HEK293 (cell line): ENCODE data around the gene RPS19BP1.

Experiments
- CTCF ChIA-PET: fragments of 350-600 bp; formaldehyde crosslinking; extraction: SDS; loops from one replicate; lab custom pipeline; 2021; ENCODE audit warnings: antibody characterized with exemption; lab: Yijun Ruan, JAX
- POLR2A ChIA-PET: fragments of 300-600 bp; formaldehyde crosslinking; extraction: SDS; loops from one replicate; lab custom pipeline; 2020; ENCODE audit warnings: antibody characterized with exemption, inconsistent platforms; lab: Yijun Ruan, JAX
- H3K27ac ChIP-seq: fragments of 200-500 bp; sonication (Bioruptor generic); 2 replicates; pipeline ENCODE4 v1.5.1; 2014; ENCODE audit warnings: low read depth, low read length, control low read depth, inconsistent platforms; ENCODE audit errors: extremely low read depth
- H3K36me3 ChIP-seq, 2 experiments: fragments of 200-500 bp in 1 of 2; sonication (Bioruptor generic) in 1 of 2; 1 replicate in 1 of 2; 2 replicates in 1 of 2; pipeline ENCODE4 v1.5.1; 2014 to 2017; ENCODE audit warnings: inconsistent platforms in 2 of 2, low read length in 2 of 2; ENCODE audit not compliant: control insufficient read depth in 2 of 2, insufficient read depth in 1 of 2
- H3K4me1 ChIP-seq: fragments of 200-500 bp; sonication (Bioruptor generic); 2 replicates; pipeline ENCODE4 v1.5.1; 2014; ENCODE audit warnings: mild to moderate bottlenecking, low read length, inconsistent platforms; ENCODE audit not compliant: control insufficient read depth, insufficient read depth
- H3K4me3 ChIP-seq: 2 replicates; pipeline ENCODE4 v1.5.1; 2011; ENCODE audit warnings: low read depth, mild to moderate bottlenecking, control low read depth, low read length, moderate library complexity
- H3K9me3 ChIP-seq: fragments of 200-500 bp; sonication (Bioruptor generic); 2 replicates; pipeline ENCODE4 v1.5.1; 2014; ENCODE audit warnings: low read depth, low read length, inconsistent platforms; ENCODE audit not compliant: control insufficient read depth, insufficient read depth
- BCL11B ChIP-seq: fragments of 450-650 bp; formaldehyde crosslinking; IDR thresholded peaks from 2 replicates; pipeline ENCODE4 v1.5.1; 2016; ENCODE audit warnings: low read depth, missing biosample characterization, missing genetic modification characterization
- HIC1 ChIP-seq: fragments of 450-650 bp; formaldehyde crosslinking; IDR thresholded peaks from 2 replicates; pipeline ENCODE4 v1.5.1; 2016; ENCODE audit warnings: missing biosample characterization, missing genetic modification characterization
- IKZF3 ChIP-seq: fragments of 450-650 bp; IDR thresholded peaks from 2 replicates; pipeline ENCODE4 v1.5.0; 2018; ENCODE audit warnings: missing biosample characterization, mild to moderate bottlenecking, missing genetic modification characterization, moderate library complexity
- OSR2 ChIP-seq: fragments of 450-650 bp; formaldehyde crosslinking; IDR thresholded peaks from 2 replicates; pipeline ENCODE4 v1.5.1; 2016; ENCODE audit warnings: missing biosample characterization, missing genetic modification characterization
- REPIN1 ChIP-seq: fragments of 450-650 bp; formaldehyde crosslinking; IDR thresholded peaks from 2 replicates; pipeline ENCODE4 v1.5.1; 2017; ENCODE audit warnings: missing biosample characterization, missing genetic modification characterization, low read depth
- SCRT1 ChIP-seq: fragments of 450-650 bp; formaldehyde crosslinking; IDR thresholded peaks from 2 replicates; pipeline ENCODE4 v1.5.1; 2016; ENCODE audit warnings: missing biosample characterization, missing genetic modification characterization, borderline replicate concordance
- SP3 ChIP-seq: fragments of 450-650 bp; formaldehyde crosslinking; IDR thresholded peaks from 2 replicates; pipeline ENCODE4 v1.5.1; 2016; ENCODE audit warnings: missing biosample characterization, missing genetic modification characterization
- ZBTB6 ChIP-seq: fragments of 450-650 bp; formaldehyde crosslinking; IDR thresholded peaks from 2 replicates; pipeline ENCODE4 v1.5.1; 2017; ENCODE audit warnings: missing biosample characterization, missing genetic modification characterization
- ZFP3 ChIP-seq: fragments of 450-650 bp; formaldehyde crosslinking; IDR thresholded peaks from 2 replicates; pipeline ENCODE4 v1.5.1; 2016; ENCODE audit warnings: low read depth, missing biosample characterization, missing genetic modification characterization
- ZNF133 ChIP-seq: fragments of 450-650 bp; formaldehyde crosslinking; IDR thresholded peaks from 2 replicates; pipeline ENCODE4 v1.5.1; 2016; ENCODE audit warnings: missing biosample characterization, missing genetic modification characterization
- ZNF146 ChIP-seq: fragments of 450-650 bp; formaldehyde crosslinking; IDR thresholded peaks from 2 replicates; pipeline ENCODE4 v1.5.1; 2016; ENCODE audit warnings: missing biosample characterization, missing genetic modification characterization
- ZNF221 ChIP-seq: fragments of 450-650 bp; formaldehyde crosslinking; IDR thresholded peaks from 2 replicates; pipeline ENCODE4 v1.5.1; 2017; ENCODE audit warnings: missing biosample characterization, missing genetic modification characterization, borderline replicate concordance
- ZNF239 ChIP-seq: fragments of 450-650 bp; formaldehyde crosslinking; IDR thresholded peaks from 2 replicates; pipeline ENCODE4 v1.5.1; 2016; ENCODE audit warnings: missing biosample characterization, missing genetic modification characterization
- ZNF335 ChIP-seq: fragments of 450-650 bp; formaldehyde crosslinking; conservative IDR thresholded peaks from 2 replicates; pipeline ENCODE4 v1.5.1; 2016; ENCODE audit warnings: missing biosample characterization, missing genetic modification characterization
- ZNF433 ChIP-seq: fragments of 450-650 bp; formaldehyde crosslinking; IDR thresholded peaks from 2 replicates; pipeline ENCODE4 v1.5.1; 2016; ENCODE audit warnings: missing biosample characterization, missing genetic modification characterization, low read depth
- ZNF48 ChIP-seq: fragments of 450-650 bp; formaldehyde crosslinking; IDR thresholded peaks from 2 replicates; pipeline ENCODE4 v1.5.1; 2016; ENCODE audit warnings: missing biosample characterization, missing genetic modification characterization
- ZNF510 ChIP-seq: fragments of 450-650 bp; formaldehyde crosslinking; IDR thresholded peaks from 2 replicates; pipeline ENCODE4 v1.5.1; 2018; ENCODE audit warnings: mild to moderate bottlenecking, missing genetic modification characterization, missing biosample characterization; ENCODE audit not compliant: insufficient replicate concordance
- ZNF549 ChIP-seq: fragments of 450-650 bp; IDR thresholded peaks from 2 replicates; pipeline ENCODE4 v1.5.1; 2018; ENCODE audit warnings: missing biosample characterization, missing genetic modification characterization, mild to moderate bottlenecking, inconsistent platforms, moderate library complexity
- ZNF585B ChIP-seq: fragments of 450-650 bp; formaldehyde crosslinking; IDR thresholded peaks from 2 replicates; pipeline ENCODE4 v1.5.1; 2016; ENCODE audit warnings: missing biosample characterization, missing genetic modification characterization
- ZNF624 ChIP-seq: fragments of 450-650 bp; formaldehyde crosslinking; IDR thresholded peaks from 2 replicates; pipeline ENCODE4 v1.5.1; 2017; ENCODE audit warnings: missing biosample characterization, missing genetic modification characterization
- ZNF660 ChIP-seq: fragments of 450-650 bp; IDR thresholded peaks from 2 replicates; pipeline ENCODE4 v1.5.1; 2018; ENCODE audit warnings: missing biosample characterization, mild to moderate bottlenecking, missing genetic modification characterization
- ZNF670 ChIP-seq: fragments of 450-650 bp; formaldehyde crosslinking; IDR thresholded peaks from 2 replicates; pipeline ENCODE4 v1.5.1; 2016; ENCODE audit warnings: missing biosample characterization, missing genetic modification characterization, low read depth
- ZNF776 ChIP-seq: fragments of 450-650 bp; formaldehyde crosslinking; IDR thresholded peaks from 2 replicates; pipeline ENCODE4 v1.5.0; 2017; ENCODE audit warnings: missing biosample characterization, missing genetic modification characterization, borderline replicate concordance
- ZNF830 ChIP-seq: fragments of 450-650 bp; IDR thresholded peaks from 2 replicates; pipeline ENCODE4 v1.5.0; 2018; ENCODE audit warnings: missing biosample characterization, missing genetic modification characterization, low read depth, mild to moderate bottlenecking, moderate library complexity
- ZNF837 ChIP-seq: fragments of 450-650 bp; formaldehyde crosslinking; IDR thresholded peaks from 2 replicates; pipeline ENCODE4 v1.5.1; 2016; ENCODE audit warnings: missing biosample characterization, missing genetic modification characterization
- ZSCAN30 ChIP-seq: fragments of 450-650 bp; IDR thresholded peaks from 2 replicates; pipeline ENCODE4 v1.5.1; 2018; ENCODE audit warnings: missing biosample characterization, mild to moderate bottlenecking, missing genetic modification characterization, moderate library complexity
- ZXDB ChIP-seq: fragments of 450-650 bp; formaldehyde crosslinking; IDR thresholded peaks from 2 replicates; pipeline ENCODE4 v1.5.1; 2016; ENCODE audit warnings: missing biosample characterization, missing genetic modification characterization
- TF ChIP-seq, protein P1 (sequence below): fragments of 450-650 bp; formaldehyde crosslinking; IDR thresholded peaks from 2 replicates; pipeline ENCODE4 v1.5.1; 2016; ENCODE audit warnings: missing biosample characterization, missing genetic modification characterization, borderline replicate concordance
- TF ChIP-seq, protein P2 (sequence below): fragments of 450-650 bp; formaldehyde crosslinking; IDR thresholded peaks from 2 replicates; pipeline ENCODE4 v1.5.1; 2016; ENCODE audit warnings: missing biosample characterization, missing genetic modification characterization
- TF ChIP-seq, protein P3 (sequence below): fragments of 450-650 bp; formaldehyde crosslinking; IDR thresholded peaks from 2 replicates; pipeline ENCODE4 v1.5.1; 2017; ENCODE audit warnings: missing biosample characterization, missing genetic modification characterization

The RPS19BP1 gene

DNA sequence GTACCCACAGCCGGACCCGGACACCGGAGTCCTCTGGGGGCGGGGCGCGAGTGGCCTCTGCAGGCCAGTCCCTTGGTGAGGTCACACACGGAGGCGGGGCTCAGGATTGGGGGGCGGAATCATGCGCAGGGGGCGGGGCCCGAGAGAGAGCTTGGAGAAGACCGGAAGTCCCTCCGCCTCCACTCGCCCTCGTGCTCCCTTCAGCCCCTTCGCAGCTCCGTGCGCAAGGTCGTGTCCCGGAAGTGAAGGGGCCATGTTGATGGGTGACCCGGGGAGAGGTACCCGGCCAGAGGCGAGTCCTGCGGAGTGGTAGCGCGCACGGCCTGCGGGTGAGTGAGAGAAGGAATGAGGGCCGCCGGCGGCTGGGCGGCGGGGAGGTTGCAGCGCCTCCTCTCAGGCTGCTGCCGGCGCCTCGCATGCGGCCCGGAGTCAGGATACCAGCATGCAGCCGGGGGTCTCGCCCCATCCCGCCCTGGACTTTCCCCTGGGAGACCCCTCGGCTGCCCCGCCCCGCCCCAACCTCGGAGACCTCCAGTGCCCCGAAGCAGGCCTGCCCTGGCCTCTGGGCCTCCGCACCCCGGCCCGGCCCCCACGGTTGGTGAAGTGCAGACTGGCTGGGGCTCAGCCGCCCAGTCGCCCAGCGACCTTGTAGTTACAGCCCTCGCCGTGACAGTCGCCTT lies 30.3 kb downstream of the RPS19BP1 start, which contains the start of gene MIEF1 (continued):
- TF ChIP-seq ZSCAN30 (tag by site-specific recombination) (no peak), ZNF146 (tag by site-specific recombination) (no peak), ZNF660 (tag by site-specific recombination) (no peak), ZNF837 (tag by site-specific recombination) (no peak), ZXDB (tag by site-specific recombination) (peak; percentile 100), ZNF624 (tag by site-specific recombination) (no peak), IKZF3 (tag by site-specific recombination) (no peak), ZNF830 (tag by site-specific recombination) (no peak), BCL11B (tag by site-specific recombination) (no peak; the same call in 1 of the 2 replicates), ZNF335 (tag by site-specific recombination) (peak; percentile 35), ZNF221 (no peak), OSR2 (tag by site-specific recombination) (no peak), ZNF433 (no peak), SCRT1 (no peak), ZNF549 (tag by site-specific recombination) (no peak), ZNF133 (tag by site-specific recombination) (no peak), ZNF510 (no peak), ZNF585B (tag by site-specific recombination) (no peak)
- TF ChIP-seq, protein P1, sequence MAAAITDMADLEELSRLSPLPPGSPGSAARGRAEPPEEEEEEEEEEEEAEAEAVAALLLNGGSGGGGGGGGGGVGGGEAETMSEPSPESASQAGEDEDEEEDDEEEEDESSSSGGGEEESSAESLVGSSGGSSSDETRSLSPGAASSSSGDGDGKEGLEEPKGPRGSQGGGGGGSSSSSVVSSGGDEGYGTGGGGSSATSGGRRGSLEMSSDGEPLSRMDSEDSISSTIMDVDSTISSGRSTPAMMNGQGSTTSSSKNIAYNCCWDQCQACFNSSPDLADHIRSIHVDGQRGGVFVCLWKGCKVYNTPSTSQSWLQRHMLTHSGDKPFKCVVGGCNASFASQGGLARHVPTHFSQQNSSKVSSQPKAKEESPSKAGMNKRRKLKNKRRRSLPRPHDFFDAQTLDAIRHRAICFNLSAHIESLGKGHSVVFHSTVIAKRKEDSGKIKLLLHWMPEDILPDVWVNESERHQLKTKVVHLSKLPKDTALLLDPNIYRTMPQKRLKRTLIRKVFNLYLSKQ (tag by site-specific recombination): no peak

DNA sequence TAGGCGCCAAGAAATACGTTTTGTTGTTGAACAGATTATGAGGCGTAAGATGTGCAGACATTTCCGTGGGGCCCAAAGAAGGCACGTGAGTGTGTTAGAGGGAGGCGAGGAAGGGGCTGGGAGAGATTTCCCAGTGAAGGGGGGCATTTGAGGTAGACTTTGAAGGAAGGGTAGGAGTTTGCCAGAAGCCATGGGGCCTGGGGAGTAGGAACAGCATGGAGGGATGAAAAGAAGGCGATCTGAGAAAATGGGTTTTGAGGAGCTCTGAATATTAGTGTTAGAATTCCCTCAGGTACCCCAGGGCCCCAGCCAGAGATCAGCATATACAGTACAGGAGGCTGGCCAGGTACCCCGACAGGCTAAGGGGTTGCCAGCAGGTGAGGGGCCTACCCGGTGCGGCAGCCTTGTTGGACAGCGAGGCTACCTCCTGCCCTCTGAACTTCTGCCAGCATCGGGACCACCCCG lies 30.9 kb downstream of the RPS19BP1 start:
- POLR2A ChIA-PET: interaction anchor here (0.5 to 5.8 kb wide), 22 partner anchors 8 to 543 kb away, joined by 3 to 117 read pairs (median 4); partner anchors contain the start of genes ATF4 and RPL3
- CTCF ChIA-PET: interaction anchor here (0.6 to 4.4 kb wide), 10 partner anchors 8 to 499 kb away, joined by 3 to 31 read pairs (median 4); partner anchors contain the start of gene ATF4
- peaks cover 25 to 33% of the 10 kb centered on the region in 2 experiments for H3K36me3 ChIP-seq
- H3K4me3 ChIP-seq: peak overlapping the region; percentile 92
- no peaks in the 10 kb centered on the region for H3K9me3 ChIP-seq
- peaks cover 12% of the 10 kb centered on the region for H3K4me1 ChIP-seq
- peak overlapping the region; percentile 78; the same call in 1 of the 2 replicates for H3K27ac ChIP-seq
- TF ChIP-seq, protein P2, sequence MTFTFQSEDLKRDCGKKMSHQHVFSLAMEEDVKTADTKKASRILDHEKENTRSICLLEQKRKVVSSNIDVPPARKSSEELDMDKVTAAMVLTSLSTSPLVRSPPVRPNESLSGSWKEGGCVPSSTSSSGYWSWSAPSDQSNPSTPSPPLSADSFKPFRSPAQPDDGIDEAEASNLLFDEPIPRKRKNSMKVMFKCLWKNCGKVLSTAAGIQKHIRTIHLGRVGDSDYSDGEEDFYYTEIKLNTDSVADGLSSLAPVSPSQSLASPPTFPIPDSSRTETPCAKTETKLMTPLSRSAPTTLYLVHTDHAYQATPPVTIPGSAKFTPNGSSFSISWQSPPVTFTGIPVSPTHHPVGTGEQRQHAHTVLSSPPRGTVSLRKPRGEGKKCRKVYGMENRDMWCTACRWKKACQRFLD: no peak
- peak; percentile 35; the same call in 1 of the 2 replicates for TF ChIP-seq HIC1 (tag by site-specific recombination)
- no peak for TF ChIP-seq ZNF48 (tag by site-specific recombination)
- TF ChIP-seq, protein P3, sequence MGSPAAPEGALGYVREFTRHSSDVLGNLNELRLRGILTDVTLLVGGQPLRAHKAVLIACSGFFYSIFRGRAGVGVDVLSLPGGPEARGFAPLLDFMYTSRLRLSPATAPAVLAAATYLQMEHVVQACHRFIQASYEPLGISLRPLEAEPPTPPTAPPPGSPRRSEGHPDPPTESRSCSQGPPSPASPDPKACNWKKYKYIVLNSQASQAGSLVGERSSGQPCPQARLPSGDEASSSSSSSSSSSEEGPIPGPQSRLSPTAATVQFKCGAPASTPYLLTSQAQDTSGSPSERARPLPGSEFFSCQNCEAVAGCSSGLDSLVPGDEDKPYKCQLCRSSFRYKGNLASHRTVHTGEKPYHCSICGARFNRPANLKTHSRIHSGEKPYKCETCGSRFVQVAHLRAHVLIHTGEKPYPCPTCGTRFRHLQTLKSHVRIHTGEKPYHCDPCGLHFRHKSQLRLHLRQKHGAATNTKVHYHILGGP (tag by site-specific recombination): no peak
- peak; percentile 95 for TF ChIP-seq ZFP3 (tag by site-specific recombination)
- no peak for TF ChIP-seq ZNF776 (tag by site-specific recombination)
- TF ChIP-seq REPIN1: no peak
- TF ChIP-seq ZNF335 (tag by site-specific recombination): 0 out of 2 replicates have a peak, but pooled peaks have one; percentile 48
- TF ChIP-seq SP3: no peak
- no peak for TF ChIP-seq ZBTB6 (tag by site-specific recombination)
- no peak for TF ChIP-seq ZNF670 (tag by site-specific recombination)
- TF ChIP-seq ZNF239 (tag by site-specific recombination): no peak
